Neural cell (in vitro differentiated cells): Measurements from ENCODE around the gene SPATS2L. TPM values are rescaled to one million over a fixed set of nuclear protein-coding genes. Genes with fewer than 3 reads are reported as not detected.

Source experiments
- H2AFZ ChIP-seq: fragments of 200-600, 300-800 bp; sonication (generic), shearing (Covaris generic); 2 replicates; pipeline ENCODE4 v1.6.0; 2014; ENCODE audit warnings: low read depth, mild to moderate bottlenecking, antibody characterized with exemption, low read length, moderate library complexity
- H3F3A ChIP-seq: fragments of 200-600 bp; shearing (Covaris generic); 2 replicates; pipeline ENCODE4 v1.6.1; 2016; ENCODE audit warnings: mild to moderate bottlenecking, moderate library complexity, mixed read lengths, antibody characterized with exemption, low read length; ENCODE audit not compliant: insufficient read depth, poor library complexity, severe bottlenecking
- H3K27ac ChIP-seq: fragments of 200-600, 300-800 bp; sonication (generic), shearing (Covaris generic); 2 replicates; pipeline ENCODE4 v1.5.1; 2014; ENCODE audit warnings: mild to moderate bottlenecking, low read length, moderate library complexity
- H3K27me3 ChIP-seq: fragments of 300-800, 200-600 bp; sonication (generic), shearing (Covaris generic); 2 replicates; pipeline ENCODE4 v1.6.0; 2014; ENCODE audit warnings: mild to moderate bottlenecking, low read depth, low read length, moderate library complexity; ENCODE audit not compliant: insufficient read depth
- H3K36me3 ChIP-seq: fragments of 300-800, 200-600 bp; sonication (generic), shearing (Covaris generic); 2 replicates; pipeline ENCODE4 v1.5.1; 2014; ENCODE audit warnings: mild to moderate bottlenecking, antibody characterized with exemption, low read length, moderate library complexity; ENCODE audit not compliant: insufficient read depth
- H3K4me2 ChIP-seq: fragments of 300-800, 200-600 bp; sonication (generic), shearing (Covaris generic); 2 replicates; pipeline ENCODE4 v1.6.0; 2014; ENCODE audit warnings: mild to moderate bottlenecking, low read length
- H3K4me3 ChIP-seq: fragments of 300-800, 200-600 bp; sonication (generic), shearing (Covaris generic); 2 replicates; pipeline ENCODE4 v1.5.1; 2014; ENCODE audit warnings: mild to moderate bottlenecking, low read length, moderate library complexity
- H3K79me2 ChIP-seq: fragments of 200-600 bp; shearing (Covaris generic); replicated peaks from 2 replicates; pipeline ENCODE4 v1.6.0; 2014; ENCODE audit warnings: mild to moderate bottlenecking, low read length, moderate library complexity; ENCODE audit not compliant: insufficient read depth
- H3K9ac ChIP-seq: fragments of 300-800, 200-600 bp; sonication (generic), shearing (Covaris generic); 2 replicates; pipeline ENCODE4 v1.6.1; 2016; ENCODE audit warnings: mild to moderate bottlenecking, low read length, mixed read lengths
- H3K9me2 ChIP-seq: fragments of 200-600 bp; shearing (Covaris generic); 2 replicates; pipeline ENCODE4 v1.6.1; 2016; ENCODE audit warnings: mild to moderate bottlenecking, low read length, mixed read lengths; ENCODE audit not compliant: insufficient read depth
- H3K9me3 ChIP-seq: fragments of 200-600, 300-800 bp; sonication (generic), shearing (Covaris generic); 2 replicates; pipeline ENCODE4 v1.6.1; 2016; ENCODE audit warnings: mild to moderate bottlenecking, mixed run types, low read length, moderate library complexity, mixed read lengths
- H4K20me1 ChIP-seq: fragments of 200-600 bp; shearing (Covaris generic); 2 replicates; pipeline ENCODE4 v1.6.1; 2016; ENCODE audit warnings: mild to moderate bottlenecking, mixed run types; ENCODE audit not compliant: insufficient read depth
- EP300 ChIP-seq: fragments of 450-650 bp; conservative IDR thresholded peaks from 2 replicates; pipeline ENCODE4 v1.6.1; 2014; ENCODE audit warnings: antibody characterized with exemption, mild to moderate bottlenecking, moderate library complexity; ENCODE audit not compliant: poor library complexity, severe bottlenecking
- EZH2 ChIP-seq: fragments of 200-600, 300-800 bp; shearing (Covaris generic), sonication (generic); IDR thresholded peaks from 2 replicates; pipeline ENCODE4 v1.6.1; 2014; ENCODE audit warnings: antibody characterized with exemption, low read length, borderline replicate concordance, mild to moderate bottlenecking; ENCODE audit not compliant: insufficient read depth, poor library complexity, severe bottlenecking
- MXI1 ChIP-seq: fragments of 450-650 bp; conservative IDR thresholded peaks from 2 replicates; pipeline ENCODE4 v1.6.1; 2014; ENCODE audit warnings: antibody characterized with exemption, mild to moderate bottlenecking; ENCODE audit not compliant: poor library complexity, severe bottlenecking
- POLR2AphosphoS5 ChIP-seq: IDR thresholded peaks from 2 replicates; pipeline ENCODE4 v1.6.1; 2012
- RAD21 ChIP-seq: fragments of 450-650 bp; conservative IDR thresholded peaks from 2 replicates; pipeline ENCODE4 v1.6.1; 2014; ENCODE audit warnings: antibody characterized with exemption, mild to moderate bottlenecking, moderate library complexity
- REST ChIP-seq: IDR thresholded peaks from 2 replicates; pipeline ENCODE4 v1.6.1; 2012; ENCODE audit warnings: borderline replicate concordance
- SMC3 ChIP-seq: fragments of 450-650 bp; conservative IDR thresholded peaks from 2 replicates; pipeline ENCODE4 v1.6.1; 2014; ENCODE audit warnings: antibody characterized with exemption, mild to moderate bottlenecking, moderate library complexity; ENCODE audit not compliant: poor library complexity
- TAF1 ChIP-seq: IDR thresholded peaks from 2 replicates; pipeline ENCODE4 v1.6.1; 2012; ENCODE audit warnings: low read depth
- polyA plus RNA-seq: library from polyadenylated mRNA; depleted of rRNA; stranded (reverse); fragments of >200 nt; gene quantifications from 2 replicates; pipeline ENCODE4 v1.2.3, GENCODE V29; 2014
- TF ChIP-seq, protein P1 (sequence below): fragments of 450-650 bp; IDR thresholded peaks from 2 replicates; pipeline ENCODE4 v1.5.1; 2014; ENCODE audit warnings: antibody characterized with exemption, mild to moderate bottlenecking, moderate library complexity; ENCODE audit not compliant: poor library complexity, severe bottlenecking

SPATS2L gene
- polyA plus RNA-seq, 1 donor from 2014 or later: 8.5 TPM

DNA sequence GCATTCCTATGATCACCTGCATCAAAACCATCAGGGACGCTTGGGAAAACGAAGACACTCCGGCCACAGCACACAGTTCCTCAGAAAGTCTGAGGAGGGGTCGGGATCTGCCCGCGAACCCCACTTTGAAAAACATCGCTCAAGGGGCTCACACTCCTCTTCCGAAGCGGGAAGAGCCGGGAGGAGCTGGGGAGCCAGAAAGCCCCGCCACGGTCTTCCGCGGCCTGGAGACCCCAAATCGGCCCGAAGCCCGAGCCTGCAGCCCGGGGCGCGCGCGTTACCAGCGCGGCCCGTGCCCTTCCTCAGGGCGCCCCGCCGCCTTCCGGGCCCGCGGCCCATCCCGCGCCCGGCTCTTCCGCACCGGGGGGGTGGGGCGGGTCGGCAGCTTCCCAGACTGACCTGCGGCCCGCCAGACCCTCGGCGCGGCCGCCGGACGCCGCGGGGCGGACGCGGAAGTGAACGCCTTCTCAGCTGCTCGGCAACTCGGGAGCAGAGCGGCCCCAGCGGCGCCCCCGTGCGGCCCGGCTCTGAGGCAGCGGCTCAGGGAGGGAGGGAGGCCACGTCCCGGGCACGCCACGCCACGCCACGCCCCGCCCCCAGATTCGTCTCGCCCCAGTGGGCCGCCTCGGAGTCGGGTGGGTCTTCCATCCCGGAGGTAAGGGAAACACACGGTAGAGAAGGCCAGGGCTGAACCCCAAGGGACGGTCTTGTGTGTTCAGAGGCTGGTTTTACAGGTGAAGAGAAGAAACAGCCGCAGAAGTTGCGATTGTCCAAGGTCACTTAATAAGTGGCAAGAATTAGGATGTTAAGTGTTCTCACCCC, 203.3 kb downstream of the SPATS2L start, which contains the start of gene KCTD18:
Gene KCTD18 (minus strand): TSS at position 457 of the 822 bp plus-strand sequence. CDS start 3,052 bp downstream, outside the sequence.
- H4K20me1 ChIP-seq: no peaks in the 10 kb centered on the region
- no peaks in the 10 kb centered on the region for H3K27me3 ChIP-seq
- no peaks in the 10 kb centered on the region for H3K9me2 ChIP-seq
- peak within 1 kb of the TSS; percentile 45 for H3K27ac ChIP-seq
- peak within 1 kb of the TSS; percentile 96 for H2AFZ ChIP-seq
- H3K4me3 ChIP-seq: peak within 1 kb of the TSS; percentile 91
- peaks cover 4% of the 10 kb centered on the region for H3K79me2 ChIP-seq
- H3K9me3 ChIP-seq: no peaks in the 10 kb centered on the region
- H3F3A ChIP-seq: no peaks in the 10 kb centered on the region
- H3K4me2 ChIP-seq: peak within 1 kb of the TSS; percentile 90
- no peak for TF ChIP-seq EZH2
- TF ChIP-seq POLR2AphosphoS5: peak; percentile 78
- peak; percentile 66 for TF ChIP-seq MXI1
- TF ChIP-seq EP300: peak; percentile 43
- TF ChIP-seq TAF1: no peak
- TF ChIP-seq, protein P1, sequence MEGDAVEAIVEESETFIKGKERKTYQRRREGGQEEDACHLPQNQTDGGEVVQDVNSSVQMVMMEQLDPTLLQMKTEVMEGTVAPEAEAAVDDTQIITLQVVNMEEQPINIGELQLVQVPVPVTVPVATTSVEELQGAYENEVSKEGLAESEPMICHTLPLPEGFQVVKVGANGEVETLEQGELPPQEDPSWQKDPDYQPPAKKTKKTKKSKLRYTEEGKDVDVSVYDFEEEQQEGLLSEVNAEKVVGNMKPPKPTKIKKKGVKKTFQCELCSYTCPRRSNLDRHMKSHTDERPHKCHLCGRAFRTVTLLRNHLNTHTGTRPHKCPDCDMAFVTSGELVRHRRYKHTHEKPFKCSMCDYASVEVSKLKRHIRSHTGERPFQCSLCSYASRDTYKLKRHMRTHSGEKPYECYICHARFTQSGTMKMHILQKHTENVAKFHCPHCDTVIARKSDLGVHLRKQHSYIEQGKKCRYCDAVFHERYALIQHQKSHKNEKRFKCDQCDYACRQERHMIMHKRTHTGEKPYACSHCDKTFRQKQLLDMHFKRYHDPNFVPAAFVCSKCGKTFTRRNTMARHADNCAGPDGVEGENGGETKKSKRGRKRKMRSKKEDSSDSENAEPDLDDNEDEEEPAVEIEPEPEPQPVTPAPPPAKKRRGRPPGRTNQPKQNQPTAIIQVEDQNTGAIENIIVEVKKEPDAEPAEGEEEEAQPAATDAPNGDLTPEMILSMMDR: peak; percentile 95
- TF ChIP-seq RAD21: peak; percentile 69
- no peak for TF ChIP-seq REST
- peak; percentile 81 for TF ChIP-seq SMC3
- peak within 1 kb of the TSS; percentile 79 for H3K9ac ChIP-seq
- no peaks in the 10 kb centered on the region for H3K36me3 ChIP-seq

DNA sequence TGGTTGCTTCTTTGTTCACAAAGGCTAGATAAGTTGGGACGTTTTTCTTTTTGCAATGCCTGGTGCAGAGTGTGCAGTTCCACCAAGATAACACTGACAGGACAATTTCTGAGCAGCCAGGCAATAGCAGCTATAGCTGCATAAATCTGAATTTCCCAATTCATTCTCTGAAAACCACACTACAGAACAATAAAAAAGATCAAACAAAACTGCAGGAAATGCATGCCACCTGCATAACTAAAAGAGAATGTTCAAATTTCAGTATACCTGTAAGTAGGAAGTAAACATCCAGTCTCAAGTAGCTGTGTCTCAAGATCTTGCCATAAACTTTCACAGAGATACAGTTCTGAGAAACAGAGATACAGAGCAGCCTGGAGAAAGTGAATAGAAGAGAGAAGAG, 208.7 kb downstream of the SPATS2L start:
- Histone ChIP-seq H3K9me3 (no peaks in the 10 kb centered on the region), H3K9me2 (no peaks in the 10 kb centered on the region), H3K4me2 (no peak overlapping the region), H3K4me3 (no peak overlapping the region), H3K79me2 (no peaks in the 10 kb centered on the region), H4K20me1 (no peaks in the 10 kb centered on the region), H3F3A (no peaks in the 10 kb centered on the region), H3K36me3 (no peaks in the 10 kb centered on the region), H3K9ac (no peak overlapping the region), H3K27ac (no peak overlapping the region), H3K27me3 (no peaks in the 10 kb centered on the region), H2AFZ (no peak overlapping the region)
- TF ChIP-seq EP300: no peak
- no peak for TF ChIP-seq POLR2AphosphoS5
- no peak for TF ChIP-seq RAD21
- TF ChIP-seq REST: no peak
- no peak for TF ChIP-seq TAF1
- no peak for TF ChIP-seq SMC3
